ENCODE results near the gene CIAO3. TPM values are rescaled to one million over a fixed set of nuclear protein-coding genes. Genes with fewer than 3 reads are reported as not detected.

CIAO3 gene
- polyA plus RNA-seq, 1 experiment: 14.4 TPM

DNA sequence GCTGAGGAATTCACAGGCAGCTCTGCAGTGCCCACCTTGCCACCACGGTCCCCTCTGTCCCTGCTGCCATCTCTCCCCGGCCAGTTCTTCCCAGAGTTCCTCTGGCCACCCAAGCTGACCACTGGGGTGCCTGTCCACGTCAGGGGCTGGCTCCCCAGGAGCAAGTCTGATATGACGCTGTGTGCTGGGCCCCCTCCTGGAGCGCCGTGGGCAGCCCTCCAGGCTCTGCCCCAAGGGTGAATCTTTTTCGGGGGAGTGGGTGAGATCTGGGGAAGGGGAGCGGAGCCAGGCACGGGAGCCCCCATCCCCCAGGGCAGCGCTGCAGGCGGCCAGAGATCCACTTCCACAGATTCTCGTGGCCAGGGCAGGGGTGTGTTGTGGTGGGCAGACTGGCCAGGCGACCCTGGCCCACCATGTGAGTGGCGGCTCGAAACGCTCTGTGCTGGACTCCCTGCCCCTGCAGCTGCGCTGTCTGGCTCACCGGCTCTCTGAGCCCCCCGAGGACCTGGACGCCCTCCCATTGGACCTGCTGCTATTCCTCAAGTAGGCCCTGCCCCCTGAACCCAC lies 23.5 kb upstream of the CIAO3 start:
- Histone ChIP-seq H3K4me3 (ENCODE audit: low read depth, low read length) (no peak overlapping the region), H3K27me3 (ENCODE audit: control insufficient read depth, insufficient read depth, low read length) (peaks cover 7% of the 10 kb centered on the region), H3K27ac (ENCODE audit: low read depth, low read length) (no peak overlapping the region), H3K9me3 (ENCODE audit: control insufficient read depth, insufficient read depth, low read length) (no peaks in the 10 kb centered on the region; the same call in 1 of the 2 replicates)
- DNase-seq (ENCODE audit: low read depth, low spot score): no peak
- TF ChIP-seq, protein P1, sequence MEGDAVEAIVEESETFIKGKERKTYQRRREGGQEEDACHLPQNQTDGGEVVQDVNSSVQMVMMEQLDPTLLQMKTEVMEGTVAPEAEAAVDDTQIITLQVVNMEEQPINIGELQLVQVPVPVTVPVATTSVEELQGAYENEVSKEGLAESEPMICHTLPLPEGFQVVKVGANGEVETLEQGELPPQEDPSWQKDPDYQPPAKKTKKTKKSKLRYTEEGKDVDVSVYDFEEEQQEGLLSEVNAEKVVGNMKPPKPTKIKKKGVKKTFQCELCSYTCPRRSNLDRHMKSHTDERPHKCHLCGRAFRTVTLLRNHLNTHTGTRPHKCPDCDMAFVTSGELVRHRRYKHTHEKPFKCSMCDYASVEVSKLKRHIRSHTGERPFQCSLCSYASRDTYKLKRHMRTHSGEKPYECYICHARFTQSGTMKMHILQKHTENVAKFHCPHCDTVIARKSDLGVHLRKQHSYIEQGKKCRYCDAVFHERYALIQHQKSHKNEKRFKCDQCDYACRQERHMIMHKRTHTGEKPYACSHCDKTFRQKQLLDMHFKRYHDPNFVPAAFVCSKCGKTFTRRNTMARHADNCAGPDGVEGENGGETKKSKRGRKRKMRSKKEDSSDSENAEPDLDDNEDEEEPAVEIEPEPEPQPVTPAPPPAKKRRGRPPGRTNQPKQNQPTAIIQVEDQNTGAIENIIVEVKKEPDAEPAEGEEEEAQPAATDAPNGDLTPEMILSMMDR (IDR thresholded peaks at IDR 0.05; ENCODE audit: low read depth, low read length): no peak
- CTCF ChIA-PET: no interaction called here
- POLR2A ChIA-PET: no interaction called here

DNA sequence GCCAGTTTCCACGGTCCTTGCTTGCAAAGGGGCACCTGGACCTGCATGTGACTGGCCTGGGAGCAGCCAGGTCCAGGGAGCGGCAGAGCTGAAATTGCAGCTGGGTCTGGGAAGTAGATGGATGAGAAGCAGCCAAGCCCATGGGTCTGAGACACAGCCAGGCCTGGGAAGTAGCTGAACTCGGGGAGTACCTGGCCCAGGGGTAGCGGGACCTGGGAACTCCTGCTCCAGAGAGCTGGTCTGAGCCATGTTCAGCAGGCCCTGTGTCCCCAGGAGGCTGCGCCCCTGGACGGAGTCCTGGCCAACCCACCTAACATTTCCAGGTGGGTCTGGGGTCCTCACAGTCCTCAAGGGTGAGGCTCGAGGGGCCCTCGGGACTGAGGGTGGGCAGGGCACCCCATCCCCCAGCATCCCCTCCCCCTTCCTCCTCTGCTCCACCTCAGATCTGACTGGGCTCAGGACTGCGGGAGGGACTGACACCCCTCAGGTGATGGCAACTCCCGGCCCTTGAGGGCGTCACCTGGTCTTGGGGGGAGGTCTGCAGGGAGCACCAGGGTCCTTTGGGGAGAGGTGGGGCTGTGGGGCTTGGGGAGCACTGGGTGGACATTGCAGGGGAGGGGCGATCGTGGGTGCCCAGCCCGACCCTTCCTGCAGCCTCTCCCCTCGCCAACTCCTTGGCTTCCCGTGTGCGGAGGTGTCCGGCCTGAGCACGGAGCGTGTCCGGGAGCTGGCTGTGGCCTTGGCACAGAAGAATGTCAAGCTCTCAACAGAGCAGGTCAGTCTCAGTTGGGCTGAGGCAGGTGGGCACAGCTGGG lies 22.8 kb upstream of the CIAO3 start:
- H3K27ac ChIP-seq (ENCODE audit: low read depth, low read length): no peak overlapping the region

DNA sequence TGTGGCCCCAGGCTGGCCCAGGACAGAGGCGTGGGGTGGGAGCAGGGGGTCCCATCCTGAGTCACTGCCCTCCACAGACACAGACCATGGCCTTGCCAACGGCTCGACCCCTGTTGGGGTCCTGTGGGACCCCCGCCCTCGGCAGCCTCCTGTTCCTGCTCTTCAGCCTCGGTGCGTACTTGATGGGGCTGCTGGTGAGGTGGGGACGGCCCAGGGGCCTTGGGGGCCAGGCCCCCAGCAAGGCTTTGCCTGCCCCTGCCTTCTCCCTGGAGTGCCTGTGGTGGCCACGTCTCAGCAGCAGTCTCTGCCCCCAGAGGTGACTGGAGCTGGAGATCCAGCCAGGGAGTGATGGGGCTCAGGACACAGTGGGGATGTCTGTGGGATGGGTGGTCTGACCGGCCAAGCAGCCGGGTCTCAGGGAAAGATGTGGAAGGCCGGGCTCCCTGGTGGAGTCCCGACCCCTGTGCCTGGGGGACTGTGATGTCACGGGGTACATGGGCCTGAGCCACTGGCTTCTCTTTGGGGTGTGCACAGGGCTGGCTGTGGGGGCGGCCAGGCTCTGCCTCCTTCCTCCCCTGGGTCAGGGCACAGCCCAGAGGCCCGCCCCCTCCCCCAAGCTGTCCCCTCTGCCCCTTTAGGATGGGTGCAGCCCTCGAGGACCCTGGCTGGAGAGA lies 21.9 kb upstream of the CIAO3 start:
- no peaks in the 10 kb centered on the region; the same call in 1 of the 2 replicates for H3K9me3 ChIP-seq (ENCODE audit: control insufficient read depth, insufficient read depth, low read length)
- no peak overlapping the region for H3K27ac ChIP-seq (ENCODE audit: low read depth, low read length)
- CTCF ChIA-PET: no interaction called here
- TF ChIP-seq, protein P1 (IDR thresholded peaks at IDR 0.05; ENCODE audit: low read depth, low read length): no peak
- no peak overlapping the region for H3K4me3 ChIP-seq (ENCODE audit: low read depth, low read length)
- DNase-seq (ENCODE audit: low read depth, low spot score): no peak
- peaks cover 7% of the 10 kb centered on the region for H3K27me3 ChIP-seq (ENCODE audit: control insufficient read depth, insufficient read depth, low read length)
- POLR2A ChIA-PET: interaction anchor here (0.8 to 1.6 kb wide), 2 partner anchors 9 to 14 kb away, joined by 3 to 4 read pairs; no protein-coding TSS in a partner anchor

More for the DNA sequence above, 22.8 kb upstream of the CIAO3 start:
- POLR2A ChIA-PET: interaction anchor here (1.6 kb wide), 1 partner anchor 15 kb away, joined by 3 read pairs; no protein-coding TSS in a partner anchor
- no peak for DNase-seq (ENCODE audit: low read depth, low spot score)
- Histone ChIP-seq H3K9me3 (ENCODE audit: control insufficient read depth, insufficient read depth, low read length) (no peaks in the 10 kb centered on the region; the same call in 1 of the 2 replicates), H3K27me3 (ENCODE audit: control insufficient read depth, insufficient read depth, low read length) (peaks cover 7% of the 10 kb centered on the region), H3K4me3 (ENCODE audit: low read depth, low read length) (no peak overlapping the region)
- TF ChIP-seq, protein P1 (IDR thresholded peaks at IDR 0.05; ENCODE audit: low read depth, low read length): no peak
- CTCF ChIA-PET: interaction anchor here (0.6 kb wide), 1 partner anchor 22 kb away, joined by 3 read pairs; no protein-coding TSS in a partner anchor

DNA sequence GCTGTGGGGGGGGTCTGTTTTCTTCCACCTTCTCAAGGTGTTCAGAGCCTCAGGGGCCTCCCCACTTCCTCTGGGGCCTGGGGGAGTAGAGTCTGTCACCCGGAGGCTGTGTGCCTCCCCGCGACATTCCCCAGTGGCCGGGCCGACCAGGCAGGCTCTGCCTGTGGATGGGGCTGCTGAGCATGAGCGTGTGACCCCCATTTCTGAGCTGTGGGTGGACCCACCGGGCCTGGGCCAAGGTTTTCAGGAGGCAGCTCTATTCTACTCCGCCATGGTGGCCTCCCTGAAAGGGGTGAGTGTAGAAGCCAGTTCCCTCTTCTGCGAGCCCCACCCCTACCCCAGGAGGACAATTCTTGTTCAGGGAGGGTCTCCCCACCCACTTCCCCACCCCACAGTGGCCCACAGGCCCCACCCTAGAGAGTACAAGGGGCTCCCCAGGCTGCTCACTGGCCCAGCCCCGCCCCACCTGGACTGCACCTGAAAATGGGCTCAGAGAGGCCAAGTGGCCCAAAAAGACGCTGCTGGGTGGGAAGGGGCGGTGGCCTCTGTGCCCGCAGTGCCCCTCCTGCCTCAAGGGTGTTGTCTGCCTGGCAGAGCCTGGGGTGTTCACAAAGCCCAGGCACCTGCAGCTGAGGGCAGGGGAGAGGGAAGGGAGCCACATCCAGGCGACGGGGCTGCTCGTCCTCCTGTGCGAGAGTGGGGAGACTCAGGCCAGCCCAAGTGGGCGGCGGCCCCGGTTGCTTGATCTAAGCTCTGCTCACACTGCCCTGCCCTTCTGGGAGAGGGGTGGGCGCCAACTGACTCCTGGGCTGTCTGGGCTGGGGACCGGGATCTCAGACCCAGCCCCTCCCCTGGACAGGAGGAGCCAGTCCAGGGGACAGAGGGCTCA lies 21.1 kb upstream of the CIAO3 start:
- POLR2A ChIA-PET: interaction anchor here (0.8 kb wide), 1 partner anchor 9 kb away, joined by 4 read pairs; no protein-coding TSS in a partner anchor
- no peak overlapping the region for H3K4me3 ChIP-seq (ENCODE audit: low read depth, low read length)
- TF ChIP-seq, protein P1 (IDR thresholded peaks at IDR 0.05; ENCODE audit: low read depth, low read length): no peak
- no peaks in the 10 kb centered on the region; the same call in 1 of the 2 replicates for H3K9me3 ChIP-seq (ENCODE audit: control insufficient read depth, insufficient read depth, low read length)
- DNase-seq (ENCODE audit: low read depth, low spot score): no peak
- H3K27me3 ChIP-seq (ENCODE audit: control insufficient read depth, insufficient read depth, low read length): peaks cover 7% of the 10 kb centered on the region
- CTCF ChIA-PET: interaction anchor here (0.5 kb wide), 1 partner anchor 418 kb away, joined by 5 read pairs; no protein-coding TSS in a partner anchor
- H3K27ac ChIP-seq (ENCODE audit: low read depth, low read length): no peak overlapping the region
